GM18508 (cell line): ENCODE data around the gene LGSN.
"Not testable (repeated sequence)": the region's sequence is repeated elsewhere in the genome, so short reads cannot be mapped to it uniquely, and the experiment has no call there.

Source experiments
- ATAC-seq: cut with Tn5 transposase; IDR thresholded peaks from one replicate; pipeline ENCODE4 v1.9.1; 2021; ENCODE audit warnings: moderate number of reproducible peaks; ENCODE audit not compliant: insufficient read depth, unreplicated experiment

The LGSN gene

DNA sequence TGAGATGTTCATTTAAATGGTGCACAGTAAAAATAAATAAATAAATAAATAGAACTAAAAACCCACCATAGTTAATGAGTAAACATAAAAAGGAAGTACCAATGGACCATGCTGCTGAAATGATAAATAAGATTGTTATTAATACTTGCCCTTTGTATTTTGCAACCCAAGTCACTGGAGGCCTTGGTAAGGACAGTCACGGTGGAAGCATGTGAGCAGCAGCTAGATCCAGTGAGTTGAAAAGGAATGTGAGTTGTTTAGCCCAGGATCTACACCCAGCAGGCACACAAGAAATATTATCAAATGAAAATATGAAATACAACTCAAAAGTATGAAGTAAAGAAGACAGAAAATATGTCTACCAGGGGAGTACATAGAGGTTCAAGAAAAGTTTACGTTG is 6.7 kb downstream of the LGSN start:
- no peak for ATAC-seq

DNA sequence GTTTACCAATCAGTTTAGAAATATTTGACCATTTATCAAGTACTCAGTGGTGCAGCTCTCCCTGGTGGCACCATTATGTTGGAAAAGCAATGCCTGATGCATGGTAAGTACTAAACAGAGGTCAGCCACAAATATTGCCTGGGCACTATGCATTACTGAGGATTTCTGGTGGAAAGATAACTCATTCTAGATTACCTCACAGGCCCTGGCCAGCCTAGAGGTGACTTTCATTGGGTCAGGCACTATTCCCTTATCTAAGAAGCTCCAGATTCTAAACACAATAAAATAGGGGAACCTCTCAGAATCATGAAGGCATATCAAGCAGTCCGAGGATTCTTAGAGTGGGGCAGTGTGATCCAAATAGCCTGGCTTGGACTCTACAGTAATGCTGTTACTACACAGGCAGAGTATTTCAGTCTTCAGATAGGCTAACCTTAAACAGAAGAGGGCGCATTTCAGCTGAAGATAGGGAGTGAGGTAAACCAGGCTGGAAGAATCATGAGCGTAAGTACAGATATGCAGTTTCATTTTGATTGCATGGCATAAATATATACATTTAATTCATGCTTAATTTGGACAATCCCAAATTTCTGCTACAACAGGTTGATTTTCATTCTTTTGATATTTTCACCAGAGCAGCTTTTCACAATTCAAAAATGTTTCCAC is 12.1 kb downstream of the LGSN start:
- peak; percentile 87 for ATAC-seq

DNA sequence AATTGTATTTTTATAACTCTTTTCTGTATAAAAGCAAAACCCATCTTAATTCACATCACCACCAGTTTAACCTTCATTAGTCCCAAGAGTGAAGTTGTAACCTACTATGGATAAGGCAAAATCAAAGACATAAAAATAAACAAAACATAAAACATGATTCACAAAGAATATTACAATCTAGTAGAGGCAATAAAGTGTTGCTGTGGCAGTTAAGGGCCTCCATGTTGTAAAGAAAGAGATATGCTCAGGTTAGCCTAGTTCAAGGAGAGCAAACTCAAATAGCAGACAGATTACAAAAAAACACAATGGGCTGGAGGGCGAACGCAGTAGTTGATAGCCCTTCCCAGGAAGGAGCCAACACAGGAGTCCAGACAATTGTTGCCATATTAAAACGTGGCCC is 13.4 kb downstream of the LGSN start:
- ATAC-seq: no peak

DNA sequence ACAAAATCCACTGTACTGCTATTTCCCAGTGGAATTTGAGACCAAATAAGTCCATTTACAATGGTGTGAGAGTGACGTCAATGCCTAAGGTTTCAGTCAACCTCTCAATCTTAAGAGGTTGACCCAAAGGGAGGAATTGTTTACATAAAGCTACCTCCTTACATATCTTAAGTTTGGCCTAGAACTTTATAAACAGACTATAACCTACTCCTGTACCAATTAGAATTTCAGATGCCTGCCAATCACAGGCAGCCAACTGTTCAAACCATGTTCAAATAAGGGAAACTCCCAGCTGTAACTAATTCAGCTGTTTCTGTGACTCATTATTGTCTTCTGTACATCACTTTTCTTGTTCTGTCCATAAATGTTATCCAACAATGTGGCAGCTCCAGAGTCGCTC is 14.5 kb downstream of the LGSN start:
- ATAC-seq: no peak

DNA sequence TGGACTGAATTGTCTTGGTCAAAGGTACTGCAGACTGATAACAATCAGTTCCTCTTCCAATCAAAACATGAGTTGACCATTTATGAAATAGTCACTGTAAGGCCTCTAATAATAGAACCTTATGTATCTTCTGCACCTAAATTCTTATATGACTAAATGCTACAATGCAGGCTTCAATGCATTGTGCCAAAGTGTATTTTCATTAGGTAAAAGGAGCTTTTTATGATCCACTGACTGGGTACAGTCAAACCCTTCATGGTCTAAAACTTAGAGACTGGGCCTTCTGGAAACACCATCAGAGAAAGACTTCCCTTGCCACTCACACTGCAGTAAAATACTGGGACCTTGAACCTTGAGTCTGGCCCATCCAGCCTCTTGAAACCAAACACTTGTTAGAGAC is 16.3 kb downstream of the LGSN start:
- ATAC-seq: no peak

DNA sequence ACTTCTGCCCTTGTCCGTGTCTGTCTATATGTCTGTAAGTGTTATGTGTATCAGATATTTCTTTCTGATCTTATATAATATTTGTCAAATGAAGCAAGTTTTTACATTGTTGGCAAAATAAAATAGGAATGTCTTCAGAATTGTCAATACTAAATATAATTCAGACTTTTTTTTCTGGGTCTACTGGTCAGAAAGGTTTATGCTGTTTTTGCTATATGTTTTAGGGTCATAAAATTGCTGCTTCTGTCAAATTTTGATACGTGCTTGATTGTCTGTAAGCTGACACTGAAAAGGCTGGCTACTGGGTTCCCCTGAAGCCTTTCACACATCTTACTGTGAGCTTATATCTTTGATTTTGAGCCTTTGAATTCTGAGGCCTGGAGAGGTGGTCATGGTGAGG is 20.1 kb downstream of the LGSN start:
- ATAC-seq: no peak

DNA sequence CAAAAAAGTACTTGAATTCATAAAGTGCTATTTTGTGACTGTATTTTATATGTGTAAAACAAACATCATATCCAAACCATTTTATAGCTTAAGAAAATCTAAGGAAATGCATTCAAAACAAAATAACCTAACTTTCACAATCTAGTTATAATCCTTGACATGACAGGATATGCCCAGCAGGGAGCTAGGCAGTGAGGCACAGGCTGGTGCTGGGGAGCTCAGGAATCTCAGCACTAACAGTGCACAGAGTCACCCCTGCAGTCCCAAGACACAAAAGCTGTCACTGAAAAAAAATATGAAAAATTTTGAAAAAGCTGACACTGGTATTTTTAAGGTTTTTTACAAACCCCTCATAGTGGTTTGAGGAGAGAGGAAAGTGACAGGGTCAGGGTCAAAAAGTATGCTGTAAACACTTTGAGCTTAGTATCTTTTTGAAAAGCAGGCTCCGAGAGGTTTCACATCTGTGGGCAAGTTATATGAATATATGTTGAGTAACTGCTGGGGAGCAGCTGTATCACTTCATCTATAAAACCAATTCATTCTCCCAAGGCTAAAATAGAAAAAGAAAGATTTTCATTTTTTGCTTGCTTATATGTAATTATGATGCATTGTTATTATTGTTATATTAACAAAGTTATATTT is 24.1 kb downstream of the LGSN start:
- ATAC-seq: no peak

DNA sequence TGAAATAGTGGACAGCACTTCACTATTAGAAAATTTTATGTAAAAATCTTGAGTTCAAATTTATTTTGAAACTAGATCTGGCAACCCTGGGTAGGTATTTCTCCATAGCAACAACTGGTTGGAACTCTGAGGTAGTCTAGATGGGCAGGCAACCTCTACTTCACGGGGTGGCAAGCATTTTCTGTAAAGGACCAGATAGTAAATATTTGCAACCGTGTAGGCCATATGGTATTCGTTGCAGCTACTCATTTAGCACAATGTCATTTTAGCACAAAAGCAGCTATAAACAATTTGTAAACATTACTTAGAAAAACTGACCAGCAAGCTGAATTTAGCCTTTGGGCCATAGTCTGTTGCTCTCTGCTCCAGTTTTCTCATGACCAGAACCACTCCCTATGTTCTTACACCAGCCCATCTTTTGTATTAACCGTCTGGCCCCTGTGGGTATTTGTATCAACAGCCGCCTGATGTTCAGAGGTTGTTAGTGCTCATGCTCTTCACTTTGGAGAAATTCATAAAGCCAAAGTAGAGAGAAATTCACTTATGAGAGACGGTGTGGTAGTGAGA is 29.2 kb downstream of the LGSN start:
- no peak for ATAC-seq

DNA sequence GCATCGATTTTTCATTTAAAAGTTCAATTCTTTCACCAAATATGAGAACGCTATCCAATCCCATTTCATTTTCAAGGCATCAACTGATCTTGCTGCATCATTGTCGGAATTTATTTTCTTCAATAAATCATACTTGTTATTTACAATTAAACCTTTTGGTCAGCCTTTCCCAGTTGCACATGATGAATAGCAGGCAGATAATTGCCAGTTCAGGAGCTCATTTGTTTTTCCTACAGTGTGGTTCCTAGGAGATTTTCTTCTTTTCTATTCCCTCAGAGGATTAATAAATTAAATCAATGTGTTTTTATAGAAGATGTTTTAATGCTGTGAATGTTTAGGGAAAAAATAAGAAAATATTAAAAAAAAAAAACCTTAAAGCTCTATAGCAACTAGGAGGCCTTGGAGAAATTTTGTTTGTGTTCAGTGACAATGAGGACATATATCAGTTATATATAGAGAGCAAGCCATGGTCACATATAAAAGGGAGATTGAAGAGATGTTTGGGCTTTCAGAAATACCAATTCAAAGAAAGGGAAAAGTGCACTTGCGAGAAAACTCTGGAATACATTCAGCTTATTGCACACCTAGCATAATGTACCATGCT is 30.4 kb downstream of the LGSN start:
- ATAC-seq: no peak

DNA sequence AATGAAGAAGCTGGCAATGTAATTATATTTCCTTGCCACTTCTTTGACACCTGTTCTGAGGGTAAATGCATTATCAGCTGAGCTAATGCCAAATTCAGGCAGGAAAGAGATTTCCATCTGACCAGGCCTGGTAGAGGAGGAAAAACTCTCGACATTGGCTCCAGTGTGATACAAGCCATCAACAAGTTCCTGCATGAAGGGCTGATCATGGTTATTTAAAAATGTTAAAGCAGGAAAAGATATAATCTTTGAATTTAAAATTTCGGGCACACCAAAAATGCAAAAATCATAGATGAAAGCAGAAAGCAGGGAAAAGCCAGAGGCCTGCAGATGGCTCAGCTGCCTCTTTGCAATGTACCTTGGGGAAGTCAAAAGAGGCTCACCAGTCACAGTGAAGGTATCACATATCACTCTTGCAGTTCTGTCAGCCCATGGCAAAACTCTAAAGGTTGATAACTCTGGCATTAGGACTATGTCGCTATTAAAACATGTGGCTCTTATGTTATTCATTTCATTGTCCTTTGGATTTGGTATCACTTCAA is 39.1 kb downstream of the LGSN start:
- no peak for ATAC-seq

DNA sequence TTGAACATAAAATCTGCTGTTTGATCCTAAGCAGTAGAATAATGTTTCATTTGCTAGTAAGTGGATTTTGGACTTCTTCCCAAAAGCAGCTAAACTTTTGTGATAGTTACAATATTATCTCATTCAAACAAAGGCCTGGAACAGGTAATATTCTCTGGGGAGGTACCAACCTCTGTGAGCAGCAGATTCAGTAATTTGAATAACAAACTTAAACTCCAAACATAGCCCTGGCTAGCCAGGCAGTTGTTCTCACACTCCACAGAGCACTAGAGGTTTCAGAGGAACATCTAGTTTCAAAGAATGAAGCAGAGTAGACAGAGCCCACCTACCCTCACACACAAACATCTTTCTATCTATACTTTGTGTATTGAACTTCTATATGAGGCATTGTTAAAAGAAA is 40.9 kb downstream of the LGSN start:
- no peak for ATAC-seq

DNA sequence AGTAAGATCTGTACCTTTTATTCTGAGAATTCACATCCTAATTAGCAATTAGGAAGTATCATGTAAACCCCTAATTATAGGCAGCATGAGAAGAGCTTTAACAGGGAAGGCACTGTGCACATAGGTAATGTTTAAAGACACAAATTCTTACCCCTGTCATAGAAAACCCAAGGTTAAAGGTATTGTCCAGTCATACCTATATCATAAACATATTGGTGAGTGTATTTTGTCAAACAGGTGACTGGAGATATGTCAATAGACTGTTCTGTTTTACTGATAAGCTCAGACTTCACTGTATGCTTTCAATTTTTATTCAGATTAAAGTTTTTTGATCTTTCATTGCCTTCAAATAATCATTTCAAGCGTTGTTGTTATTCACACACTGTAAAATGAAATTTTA is 43.8 kb downstream of the LGSN start:
- ATAC-seq: no peak

DNA sequence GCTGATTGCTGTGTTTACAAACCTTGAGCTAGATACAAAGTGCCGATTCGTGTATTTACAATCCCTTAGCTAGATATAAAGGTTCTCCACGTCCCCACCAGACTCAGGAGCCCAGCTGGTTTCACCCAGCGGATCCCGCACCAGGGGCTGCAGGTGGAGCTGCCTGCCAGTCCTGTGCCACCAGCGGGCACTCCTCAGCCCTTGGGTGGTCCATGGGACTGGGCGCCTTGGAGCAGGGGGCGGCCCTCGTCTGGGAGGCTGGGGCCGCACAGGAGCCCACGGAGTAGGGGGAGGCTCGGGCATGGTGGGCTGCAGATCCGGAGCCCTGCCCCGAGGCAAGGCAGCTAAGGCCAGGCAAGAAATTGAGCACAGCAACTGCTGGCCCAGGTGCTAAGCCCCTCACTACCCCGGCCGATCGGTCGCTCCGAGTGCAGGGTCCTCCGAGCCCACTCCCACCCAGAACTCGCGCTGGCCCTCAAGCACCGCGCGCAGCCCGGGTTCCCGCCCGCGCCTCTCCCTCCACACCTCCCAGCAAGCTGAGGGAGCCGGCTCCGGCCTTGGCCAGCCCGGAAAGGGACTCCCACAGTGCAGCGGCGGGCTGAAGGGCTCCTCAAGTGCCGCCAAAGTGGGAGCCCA is 44.9 kb downstream of the LGSN start:
- ATAC-seq: not testable (repeated sequence)

DNA sequence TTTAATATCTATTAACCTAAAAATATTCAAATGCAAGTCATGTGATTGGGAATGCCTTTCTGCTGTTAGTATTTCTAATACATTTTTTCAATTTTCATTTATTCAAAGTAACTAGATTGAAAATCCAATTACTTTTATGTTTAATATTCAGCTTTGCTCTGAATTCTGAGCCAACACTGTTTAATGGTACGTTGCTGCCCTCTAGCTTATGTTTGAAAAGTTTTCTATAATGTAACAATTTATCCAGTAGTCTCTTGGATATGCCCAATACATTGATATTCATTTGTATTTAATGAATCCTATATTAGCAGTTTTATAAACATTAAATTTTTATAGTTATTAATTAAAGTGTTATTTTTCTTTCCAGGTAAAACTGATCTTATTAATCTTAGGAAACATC is 47.4 kb downstream of the LGSN start:
- no peak for ATAC-seq

DNA sequence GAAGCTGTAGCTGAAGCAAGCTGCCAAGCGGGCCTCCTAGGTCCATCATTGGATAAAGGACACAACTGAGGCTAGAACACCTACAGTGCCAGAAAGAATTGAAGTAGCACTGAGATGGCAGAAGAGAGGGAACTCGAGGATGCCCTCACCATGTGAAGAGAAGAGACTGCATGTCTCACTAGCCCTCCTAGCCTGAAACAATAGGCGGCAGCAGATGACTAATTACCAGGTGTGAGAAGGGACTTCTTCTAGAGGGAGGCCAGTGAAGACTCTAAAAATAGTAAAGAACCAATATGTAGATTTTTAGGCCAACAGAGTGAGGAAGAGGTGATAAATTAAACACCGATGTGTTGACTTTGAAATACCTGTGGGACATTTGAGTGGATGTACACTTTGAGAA is 50.3 kb downstream of the LGSN start:
- peak; percentile 45 for ATAC-seq

DNA sequence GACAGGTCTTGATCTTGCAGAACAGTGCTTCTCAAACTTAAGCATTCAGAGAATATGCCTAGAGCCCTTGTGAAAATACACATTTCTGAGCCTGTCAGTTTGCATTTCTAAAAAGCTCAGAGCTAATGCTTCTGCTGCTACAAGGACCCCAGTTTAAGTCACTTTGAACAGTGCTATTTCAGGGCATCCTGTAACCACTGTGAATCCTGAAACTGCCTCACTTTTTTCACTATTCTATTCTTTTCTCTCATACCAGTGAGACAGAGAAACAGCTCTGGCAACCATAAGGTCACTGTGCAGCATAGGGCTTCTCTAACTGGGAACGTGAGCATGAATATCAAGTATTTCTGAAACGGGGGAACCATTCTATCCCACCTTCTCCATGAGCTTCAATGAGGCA is 51.2 kb downstream of the LGSN start:
- peak; percentile 36 for ATAC-seq

DNA sequence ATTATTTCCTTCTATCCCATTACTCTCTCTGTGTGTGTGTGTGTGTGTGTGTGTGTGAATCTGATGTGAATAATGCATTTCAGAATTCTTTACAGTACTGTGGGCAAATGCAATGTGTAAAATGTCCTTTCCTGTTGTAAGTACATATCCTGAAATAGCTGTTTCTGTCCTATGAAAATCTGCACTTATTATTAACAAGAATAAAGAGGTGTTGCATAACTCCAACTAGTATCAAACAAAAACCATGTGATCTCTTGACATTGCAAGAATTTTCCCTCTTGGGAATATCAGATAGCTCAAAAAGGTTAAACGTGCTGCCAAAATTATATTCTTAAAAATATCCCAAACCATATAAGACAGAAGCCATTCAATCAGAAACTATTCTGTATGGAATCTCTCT is 52.0 kb downstream of the LGSN start:
- ATAC-seq: no peak

DNA sequence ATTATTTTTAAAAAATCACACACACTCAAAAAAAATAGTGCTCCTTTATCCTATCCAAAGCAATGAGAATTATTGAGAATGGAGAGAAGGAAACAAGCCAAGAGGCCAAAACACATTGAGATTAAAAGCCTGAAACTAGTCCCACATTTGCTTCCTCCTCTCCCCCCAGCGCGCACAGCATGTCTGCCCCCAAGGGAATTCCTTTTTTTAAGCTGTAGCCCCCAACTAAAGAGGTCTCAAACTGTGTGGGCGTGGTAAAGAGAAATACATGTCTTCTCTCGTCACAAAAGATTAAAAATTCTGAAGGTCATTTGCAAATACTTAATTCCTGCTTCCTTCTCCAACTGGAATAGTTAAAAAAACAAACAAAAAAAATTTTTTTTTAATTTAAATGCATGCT is 52.7 kb downstream of the LGSN start:
- no peak for ATAC-seq

DNA sequence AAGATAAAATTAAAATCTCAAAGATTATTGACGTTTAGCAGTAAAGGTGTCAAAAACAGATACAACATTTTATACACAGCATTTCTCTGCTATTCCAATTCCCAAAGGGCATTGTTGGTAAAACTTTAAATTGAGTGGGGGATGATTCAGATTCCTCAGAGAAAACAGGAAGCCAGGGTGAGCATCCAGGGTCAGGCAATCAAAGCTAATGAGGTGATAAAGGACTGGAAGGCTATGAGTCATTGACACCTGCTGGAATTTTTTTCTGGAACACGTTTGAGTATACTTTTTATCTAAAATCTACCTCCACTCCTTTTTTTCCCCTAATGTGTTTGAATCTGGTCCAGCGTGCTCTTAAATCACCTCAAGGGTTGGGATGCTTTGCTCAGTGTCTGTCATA is 56.3 kb downstream of the LGSN start:
- no peak for ATAC-seq

DNA sequence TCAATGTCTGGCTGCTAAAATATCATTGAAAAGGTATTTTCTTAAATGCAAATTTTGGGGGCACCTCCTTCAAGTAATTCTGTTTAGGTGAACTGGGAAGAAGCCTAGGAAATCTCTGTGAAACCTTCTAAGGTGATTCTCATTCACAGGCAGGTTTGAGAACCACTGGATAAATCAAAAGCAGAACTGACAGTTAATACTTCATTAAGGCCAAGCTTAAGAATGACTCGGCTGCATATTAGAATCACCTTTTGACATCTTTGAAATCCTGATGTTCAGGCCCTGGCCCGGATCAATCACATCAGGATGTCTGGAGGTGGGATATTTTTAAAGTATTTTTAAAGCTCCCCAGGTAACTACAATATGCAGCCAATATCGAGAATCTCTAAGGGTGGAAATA is 58.0 kb downstream of the LGSN start:
- no peak for ATAC-seq

DNA sequence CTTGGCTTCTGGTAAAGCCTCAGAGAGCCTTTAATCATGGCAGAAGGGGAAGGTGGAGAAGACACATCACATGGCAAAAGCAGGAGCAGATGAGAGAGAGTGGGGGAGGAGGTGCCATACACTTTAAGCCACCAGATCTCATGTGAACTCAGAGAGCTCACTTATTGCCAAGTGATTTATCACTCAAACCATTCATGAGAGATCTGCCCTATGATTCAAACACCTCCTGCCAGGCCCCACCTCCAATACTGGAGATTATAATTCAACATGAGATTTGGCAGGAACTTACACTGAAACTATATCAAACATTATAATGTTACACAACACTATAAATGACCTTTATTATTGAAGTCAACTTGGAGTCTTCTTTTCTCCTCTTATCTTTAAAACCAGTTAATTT is 60.6 kb downstream of the LGSN start:
- no peak for ATAC-seq
